ENCODE measurements around the gene MAPK8IP2.

MAPK8IP2 gene

DNA sequence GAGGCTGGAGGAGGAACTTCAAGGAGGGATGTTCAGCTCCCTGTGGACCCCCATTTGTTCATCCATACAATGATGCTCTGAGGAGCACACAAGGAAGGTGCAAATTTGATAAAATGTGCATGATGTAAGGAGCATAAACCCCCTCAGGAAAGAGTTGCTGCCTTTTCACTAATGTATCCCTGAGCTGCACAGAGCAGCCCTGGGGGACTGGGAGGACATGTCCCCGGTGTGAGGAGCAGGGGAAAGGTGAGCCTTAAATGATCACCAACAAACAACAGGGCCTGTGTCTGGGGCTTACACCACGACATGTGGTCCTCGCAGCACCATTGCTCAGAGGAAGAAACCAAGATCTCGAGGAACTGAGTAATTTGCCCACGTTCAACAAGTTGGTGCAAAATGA is 3.5 kb upstream of the MAPK8IP2 start:
- no peak for DNase-seq (ENCODE audit: extremely low read depth, low read depth)
- TF ChIP-seq CTCF (IDR thresholded peaks at IDR 0.05; ENCODE audit: low read depth, low read length, missing control alignments): no peak
- H3K4me3 ChIP-seq (replicated peaks; ENCODE audit: low read depth, low read length): no peak overlapping the region

- TF ChIP-seq CTCF (IDR thresholded peaks at IDR 0.05; ENCODE audit: low read depth, low read length, missing control alignments): no peak
- no peak overlapping the region for H3K4me3 ChIP-seq (replicated peaks; ENCODE audit: low read depth, low read length)
- no peak for DNase-seq (ENCODE audit: extremely low read depth, low read depth)
Observed at GRCh38 chr22:50599816-50600455, 657 bp upstream of the MAPK8IP2 start.

DNA sequence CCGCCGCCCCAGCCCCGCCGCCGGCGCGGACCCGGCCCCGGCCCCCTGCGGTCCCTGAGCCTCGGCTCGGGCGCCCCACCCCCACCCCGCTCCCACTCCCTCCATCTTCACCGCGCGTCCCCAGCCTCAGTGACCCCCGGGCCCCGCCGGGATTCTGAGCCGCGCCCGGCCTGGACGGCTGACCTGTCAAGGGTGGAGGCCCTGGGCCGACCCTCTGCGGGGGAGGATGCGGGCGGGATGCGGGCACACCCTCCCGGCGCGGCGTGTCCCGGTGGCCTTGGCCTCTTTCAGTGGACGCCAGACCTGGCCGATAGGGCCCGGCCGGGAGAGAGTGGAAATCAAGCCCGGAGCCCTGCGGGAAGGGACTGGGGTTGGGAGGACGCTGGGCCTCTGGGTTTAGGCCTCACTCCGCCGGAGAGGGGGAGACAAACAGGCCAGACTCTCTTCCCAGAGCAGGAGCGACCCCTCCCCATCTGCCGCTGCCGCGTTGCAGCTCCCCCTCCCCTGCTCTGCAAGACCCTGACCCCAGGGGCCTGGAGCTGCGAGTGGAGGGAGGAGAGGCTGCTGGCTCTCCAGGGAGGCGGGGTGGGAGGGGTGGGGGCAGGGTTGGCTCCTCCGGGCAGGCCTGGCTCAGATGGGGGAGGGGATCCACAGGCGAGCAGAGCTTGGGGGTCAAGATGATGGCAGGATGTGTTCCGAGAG is 525 bp downstream of the MAPK8IP2 start:
- no peak overlapping the region for H3K4me3 ChIP-seq (replicated peaks; ENCODE audit: low read depth, low read length)
- DNase-seq (ENCODE audit: extremely low read depth, low read depth): no peak
- no peak for TF ChIP-seq CTCF (IDR thresholded peaks at IDR 0.05; ENCODE audit: low read depth, low read length, missing control alignments)

- no peak for DNase-seq (ENCODE audit: extremely low read depth, low read depth)
- TF ChIP-seq CTCF (IDR thresholded peaks at IDR 0.05; ENCODE audit: low read depth, low read length, missing control alignments): no peak
- no peak overlapping the region for H3K4me3 ChIP-seq (replicated peaks; ENCODE audit: low read depth, low read length)
Observed at GRCh38 chr22:50601669-50602337, 1.2 kb downstream of the MAPK8IP2 start.

- no peak for DNase-seq (ENCODE audit: extremely low read depth, low read depth)
- no peak for TF ChIP-seq CTCF (IDR thresholded peaks at IDR 0.05; ENCODE audit: low read depth, low read length, missing control alignments)
- no peak overlapping the region for H3K4me3 ChIP-seq (replicated peaks; ENCODE audit: low read depth, low read length)
Observed at GRCh38 chr22:50602338-50602700, 1.7 kb downstream of the MAPK8IP2 start.

DNA sequence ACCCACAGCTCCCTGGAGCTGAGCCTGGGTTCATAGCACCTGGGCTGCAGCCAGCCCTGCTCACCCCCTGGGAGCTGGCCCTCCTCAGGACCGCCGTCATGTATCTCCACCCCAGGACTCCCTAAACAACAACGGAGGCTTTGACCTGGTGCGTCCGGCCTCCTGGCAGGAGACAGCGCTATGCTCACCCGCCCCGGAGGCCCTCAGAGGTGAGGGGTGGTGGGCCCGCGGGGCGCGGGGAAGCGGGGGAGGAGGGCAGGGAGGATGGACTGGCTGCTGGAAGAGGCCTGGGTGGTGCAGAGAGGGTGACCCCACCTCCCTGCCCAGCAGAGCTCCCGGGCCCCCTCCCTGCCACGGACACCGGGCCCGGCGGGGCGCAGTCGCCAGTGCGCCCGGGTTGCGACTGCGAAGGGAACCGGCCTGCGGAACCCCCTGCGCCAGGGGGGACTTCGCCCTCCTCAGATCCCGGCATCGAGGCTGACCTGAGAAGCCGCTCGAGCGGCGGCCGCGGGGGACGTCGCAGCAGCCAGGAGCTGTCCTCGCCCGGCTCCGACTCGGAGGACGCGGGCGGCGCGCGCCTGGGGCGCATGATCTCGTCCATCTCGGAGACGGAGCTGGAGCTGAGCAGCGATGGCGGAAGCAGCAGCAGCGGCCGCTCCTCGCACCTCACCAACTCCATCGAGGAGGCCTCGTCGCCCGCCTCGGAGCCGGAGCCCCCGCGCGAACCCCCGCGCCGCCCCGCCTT is 3.1 kb downstream of the MAPK8IP2 start:
- no peak for DNase-seq (ENCODE audit: extremely low read depth, low read depth)
- no peak for TF ChIP-seq CTCF (IDR thresholded peaks at IDR 0.05; ENCODE audit: low read depth, low read length, missing control alignments)
- H3K4me3 ChIP-seq (replicated peaks; ENCODE audit: low read depth, low read length): no peak overlapping the region
